NCI-H2227 treated with DMSO at 0.1 percent for 48 hours (cell line): ENCODE measurements around the gene TUBGCP3.
"Not testable (repeated sequence)": the region's sequence is repeated elsewhere in the genome, so short reads cannot be mapped to it uniquely, and the experiment has no call there.

Source experiments
- DNase-seq: peaks from one replicate; lab custom pipeline; 2025; lab: John Stamatoyannopoulos, UW

The TUBGCP3 gene

GRCh38 chr13:112530861-112531260, 57.1 kb downstream of the TUBGCP3 start:
- no peak for DNase-seq

GRCh38 chr13:112529216-112529615, 58.7 kb downstream of the TUBGCP3 start:
- DNase-seq: no peak

GRCh38 chr13:112526146-112526853, 61.7 kb downstream of the TUBGCP3 start:
- no peak for DNase-seq

- DNase-seq: no peak
These were observed 62.5 kb downstream of the TUBGCP3 start for GRCh38 chr13:112525356-112525945.

- DNase-seq: no peak
These were observed 65.4 kb downstream of the TUBGCP3 start for GRCh38 chr13:112522578-112522977.

DNA sequence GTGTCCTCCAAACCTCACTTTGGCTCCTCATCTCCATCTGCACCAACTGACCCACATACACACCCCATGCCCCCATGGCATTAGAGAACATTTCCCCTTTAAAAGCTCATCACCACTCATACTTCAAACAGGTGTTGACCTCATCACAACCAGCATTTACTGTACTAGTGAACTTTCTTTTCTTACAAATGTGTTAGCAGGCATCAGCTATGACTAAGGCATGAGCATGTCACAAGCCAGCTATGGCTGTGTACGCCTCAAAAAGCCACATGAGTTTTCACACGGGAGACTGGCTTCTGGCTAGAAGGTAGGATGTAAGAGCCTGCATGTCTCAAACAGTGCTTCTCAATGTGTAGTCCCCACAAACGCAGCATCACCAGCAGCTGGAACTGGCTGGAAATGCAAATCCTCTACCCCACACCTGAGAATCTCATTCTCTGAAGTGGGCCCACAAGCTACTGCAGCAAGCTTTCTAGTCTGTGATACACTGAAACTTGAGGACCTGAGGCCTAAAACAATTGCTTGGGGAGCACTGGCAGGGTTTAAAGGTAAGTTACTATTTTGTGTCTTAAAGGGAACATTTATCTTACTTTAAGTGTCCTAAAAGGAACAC, 66.8 kb downstream of the TUBGCP3 start:
- no peak for DNase-seq

DNA sequence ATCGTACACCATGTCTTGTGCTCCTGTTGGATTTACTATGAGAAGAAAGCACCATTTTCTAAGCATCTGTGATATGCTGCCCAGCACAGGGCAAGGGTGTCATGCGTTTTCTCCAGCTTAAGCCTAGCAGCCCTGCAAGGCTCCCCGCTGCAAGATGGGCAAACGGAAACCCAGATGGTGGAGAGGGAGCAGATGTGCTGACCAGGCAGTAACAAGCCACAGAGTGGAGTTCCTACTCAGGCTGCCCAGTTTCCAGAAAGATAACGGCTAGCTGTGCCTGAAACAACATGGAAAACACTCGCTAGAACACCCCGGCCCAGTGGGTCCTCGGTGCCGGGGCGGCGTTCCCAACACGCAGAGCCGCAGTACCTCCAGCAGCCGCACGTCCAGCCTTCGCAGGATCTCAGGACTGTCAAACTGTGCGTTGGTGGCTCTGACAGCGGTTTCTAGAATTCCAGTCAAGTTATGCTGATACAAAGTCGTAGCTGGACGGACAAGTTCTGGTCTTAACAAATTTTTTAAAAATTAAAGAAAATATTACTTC, 68.4 kb downstream of the TUBGCP3 start:
- DNase-seq: no peak

DNA sequence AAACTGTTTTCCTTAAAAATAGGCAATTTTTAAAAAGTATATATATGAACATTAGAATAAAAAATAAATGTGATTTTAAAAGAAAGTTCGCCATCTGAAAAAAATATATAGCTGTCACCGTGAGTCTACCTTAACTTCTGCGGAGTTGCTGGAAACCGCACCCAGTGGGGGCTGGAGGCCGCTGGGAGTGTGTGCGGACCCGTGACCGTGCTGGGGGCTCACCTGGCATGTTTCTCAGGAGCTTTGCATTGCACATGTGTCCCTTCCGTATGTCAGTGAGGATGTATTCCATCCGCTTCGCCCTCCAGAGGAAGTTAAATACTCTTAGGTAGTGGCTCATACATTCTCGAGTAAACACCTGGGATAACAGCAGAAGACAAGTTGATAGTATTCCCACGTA, 71.7 kb downstream of the TUBGCP3 start:
- DNase-seq: no peak

DNA sequence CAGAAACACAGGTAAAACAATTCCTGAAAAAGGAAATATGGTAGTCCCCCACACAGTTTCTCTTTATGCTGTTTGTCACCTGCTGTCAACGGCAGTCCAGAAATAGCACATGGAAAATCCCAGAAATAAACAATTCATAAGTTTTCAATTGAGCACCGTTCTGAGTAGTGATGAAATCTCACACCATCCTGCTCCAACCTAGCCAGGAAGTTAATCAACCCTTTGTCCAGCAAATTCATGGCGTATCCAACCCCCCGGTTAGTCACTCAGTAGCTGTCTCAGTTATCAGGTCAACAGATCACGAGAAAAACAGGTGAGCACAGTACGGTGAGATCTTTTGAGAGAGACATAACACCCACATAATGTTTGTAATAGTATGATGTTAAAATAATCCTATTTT, 74.2 kb downstream of the TUBGCP3 start:
- no peak for DNase-seq

GRCh38 chr13:112510987-112511685, 76.8 kb downstream of the TUBGCP3 start:
- no peak for DNase-seq

- peak; percentile 70 for DNase-seq
These were observed 77.8 kb downstream of the TUBGCP3 start for GRCh38 chr13:112510002-112510780.

- DNase-seq: no peak
These were observed 78.8 kb downstream of the TUBGCP3 start for GRCh38 chr13:112509190-112509589.

- no peak for DNase-seq
These were observed 81.9 kb downstream of the TUBGCP3 start for GRCh38 chr13:112506046-112506445.

- DNase-seq: no peak
These were observed 91.8 kb downstream of the TUBGCP3 start for GRCh38 chr13:112496166-112496565.

- no peak for DNase-seq
These were observed 92.5 kb downstream of the TUBGCP3 start for GRCh38 chr13:112495465-112495864.

DNA sequence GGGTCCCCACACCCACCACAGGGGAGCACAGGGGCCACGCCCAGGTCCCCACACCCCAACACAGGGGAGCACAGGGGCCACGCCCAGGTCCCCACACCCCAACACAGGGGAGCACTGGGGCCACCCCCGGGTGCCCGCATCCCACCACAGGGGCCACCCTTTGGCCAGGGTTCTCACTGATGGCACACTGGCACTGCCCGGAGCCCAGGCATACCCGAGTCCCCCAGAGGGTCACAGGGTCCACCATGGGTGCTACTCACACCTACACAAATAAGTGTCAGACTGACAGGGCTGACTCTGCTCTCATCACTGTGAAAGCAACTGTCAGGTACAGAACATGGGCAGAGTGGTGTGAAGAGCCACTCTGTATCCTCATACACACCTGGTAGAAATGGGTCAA, 98.8 kb downstream of the TUBGCP3 start:
- DNase-seq: no peak

DNA sequence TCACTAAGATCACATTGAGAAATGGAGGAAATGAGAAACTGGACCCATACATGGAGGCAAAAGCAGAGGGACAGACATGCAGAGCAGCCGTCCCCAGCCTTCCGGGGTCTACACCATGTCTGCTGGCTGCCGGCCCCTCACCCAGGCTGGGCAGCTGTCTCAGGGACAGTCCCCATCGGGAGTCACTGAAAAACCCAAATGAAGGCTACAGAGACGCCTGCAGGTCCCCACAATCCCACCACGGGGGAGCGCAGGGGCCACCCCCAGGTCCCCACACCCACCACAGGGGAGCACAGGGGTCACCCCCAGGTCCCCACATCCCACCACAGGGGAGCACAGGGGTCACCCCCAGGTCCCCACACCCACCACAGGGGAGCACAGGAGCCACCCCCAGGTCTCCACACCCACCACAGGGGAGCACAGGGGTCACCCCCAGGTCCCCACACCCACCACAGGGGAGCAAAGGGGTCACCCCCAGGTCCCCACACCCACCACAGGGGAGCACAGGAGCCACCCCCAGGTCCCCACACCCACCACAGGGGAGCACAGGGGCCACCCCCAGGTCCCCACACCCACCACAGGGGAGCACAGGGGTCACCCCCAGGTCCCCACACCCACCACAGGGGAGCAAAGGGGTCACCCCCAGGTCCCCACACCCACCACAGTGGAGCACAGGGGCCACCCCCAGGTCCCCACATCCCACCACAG, 99.5 kb downstream of the TUBGCP3 start:
- not testable (repeated sequence) for DNase-seq

DNA sequence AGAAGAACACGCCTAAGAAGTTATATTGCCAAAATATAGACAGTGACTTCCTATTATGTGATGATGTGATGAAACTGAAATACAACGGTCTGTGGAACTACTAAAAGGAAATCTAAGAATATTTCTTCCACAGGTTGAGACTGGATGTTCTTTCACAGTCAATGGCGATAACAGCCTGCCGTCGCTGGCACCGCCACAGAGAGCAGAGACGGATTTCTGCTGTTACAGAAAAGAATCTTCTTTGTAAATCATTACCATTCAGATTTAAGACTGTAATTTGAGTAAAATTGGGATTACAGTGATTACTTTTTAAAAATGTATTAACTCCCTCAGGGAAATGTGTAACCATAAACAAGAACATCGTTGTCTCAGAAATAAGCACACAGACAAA, 100.8 kb downstream of the TUBGCP3 start:
- no peak for DNase-seq

- DNase-seq: no peak
These were observed 101.4 kb downstream of the TUBGCP3 start for GRCh38 chr13:112486386-112487126.

- not testable (repeated sequence) for DNase-seq
These were observed 102.1 kb downstream of the TUBGCP3 start for GRCh38 chr13:112485814-112486213.
